ENCODE measurements around the gene GAB2.

DNA sequence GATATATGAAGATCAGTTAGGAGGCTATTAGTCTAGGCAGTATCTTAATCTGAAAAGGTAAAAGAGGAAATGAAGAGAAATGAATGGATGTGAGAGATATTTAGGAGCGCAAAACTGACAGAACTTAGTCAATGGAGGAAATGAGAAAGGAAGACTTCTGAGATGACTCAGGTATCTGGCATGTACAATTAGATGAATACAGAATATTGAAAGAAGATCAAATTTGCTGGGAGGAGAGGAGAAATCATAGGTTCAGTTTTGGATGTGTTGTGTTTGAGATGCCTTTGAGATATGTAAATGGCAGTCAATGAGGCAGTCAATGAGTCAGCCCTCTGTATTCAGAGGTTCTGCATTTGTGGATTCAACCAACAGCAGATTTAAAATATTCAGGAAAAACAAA is 42.9 kb upstream of the GAB2 start:
- no peak for TF ChIP-seq POLR2A (IDR thresholded peaks at IDR 0.05)
- TF ChIP-seq, protein P1, sequence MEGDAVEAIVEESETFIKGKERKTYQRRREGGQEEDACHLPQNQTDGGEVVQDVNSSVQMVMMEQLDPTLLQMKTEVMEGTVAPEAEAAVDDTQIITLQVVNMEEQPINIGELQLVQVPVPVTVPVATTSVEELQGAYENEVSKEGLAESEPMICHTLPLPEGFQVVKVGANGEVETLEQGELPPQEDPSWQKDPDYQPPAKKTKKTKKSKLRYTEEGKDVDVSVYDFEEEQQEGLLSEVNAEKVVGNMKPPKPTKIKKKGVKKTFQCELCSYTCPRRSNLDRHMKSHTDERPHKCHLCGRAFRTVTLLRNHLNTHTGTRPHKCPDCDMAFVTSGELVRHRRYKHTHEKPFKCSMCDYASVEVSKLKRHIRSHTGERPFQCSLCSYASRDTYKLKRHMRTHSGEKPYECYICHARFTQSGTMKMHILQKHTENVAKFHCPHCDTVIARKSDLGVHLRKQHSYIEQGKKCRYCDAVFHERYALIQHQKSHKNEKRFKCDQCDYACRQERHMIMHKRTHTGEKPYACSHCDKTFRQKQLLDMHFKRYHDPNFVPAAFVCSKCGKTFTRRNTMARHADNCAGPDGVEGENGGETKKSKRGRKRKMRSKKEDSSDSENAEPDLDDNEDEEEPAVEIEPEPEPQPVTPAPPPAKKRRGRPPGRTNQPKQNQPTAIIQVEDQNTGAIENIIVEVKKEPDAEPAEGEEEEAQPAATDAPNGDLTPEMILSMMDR (IDR thresholded peaks at IDR 0.05): no peak

Data from lower leg skin (tissue), 3 donors.